HEK293 (cell line): ENCODE results near the gene HSPA2.

Experiments
- INSM2 ChIP-seq: fragments of 450-650 bp; formaldehyde crosslinking; IDR thresholded peaks from 2 replicates; pipeline ENCODE4 v1.5.1; 2016; ENCODE audit warnings: missing biosample characterization, missing genetic modification characterization

The HSPA2 gene

DNA sequence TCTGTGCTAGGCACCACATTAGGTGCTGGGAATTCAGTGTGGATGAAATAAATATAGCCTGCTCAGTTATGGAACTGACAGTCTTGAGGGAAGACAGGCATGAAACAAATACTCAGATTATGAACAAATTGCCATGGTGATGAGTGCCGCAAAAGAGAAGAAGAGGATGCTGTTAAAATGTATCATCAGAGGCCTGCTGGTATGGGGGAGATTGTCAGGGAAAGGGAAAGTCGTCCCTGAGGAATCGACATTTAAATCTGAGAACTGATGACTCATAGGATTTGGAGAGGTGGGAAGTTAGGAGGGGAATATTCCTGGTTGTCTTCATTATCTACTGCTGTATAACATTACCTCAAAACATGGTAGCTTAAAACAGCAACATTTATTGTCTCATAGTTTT, 51.3 kb downstream of the HSPA2 start (continued):
- TF ChIP-seq INSM2 (tag by site-specific recombination): no peak
